KOPT-K1 (cell line): Measurements from ENCODE around the gene KCNMA1.

ENCODE experiments used
- H3K27ac ChIP-seq: fragments of 200-600 bp; sonication (generic); 2 replicates; pipeline ENCODE4 v1.5.1; 2016; ENCODE audit warnings: antibody characterized with exemption, mild to moderate bottlenecking, low read depth, low read length; ENCODE audit not compliant: poor library complexity, severe bottlenecking
- H3K36me3 ChIP-seq: fragments of 200-600 bp; sonication (generic); 2 replicates; pipeline ENCODE4 v1.5.1; 2017; ENCODE audit warnings: antibody characterized with exemption, mild to moderate bottlenecking, low read length, moderate library complexity; ENCODE audit not compliant: insufficient read depth
- H3K9me3 ChIP-seq: fragments of 200-600 bp; sonication (generic); 2 replicates; pipeline ENCODE4 v1.5.1; 2017; ENCODE audit warnings: antibody characterized with exemption, low read length, mild to moderate bottlenecking; ENCODE audit not compliant: insufficient read depth, poor library complexity, severe bottlenecking

The KCNMA1 gene

DNA sequence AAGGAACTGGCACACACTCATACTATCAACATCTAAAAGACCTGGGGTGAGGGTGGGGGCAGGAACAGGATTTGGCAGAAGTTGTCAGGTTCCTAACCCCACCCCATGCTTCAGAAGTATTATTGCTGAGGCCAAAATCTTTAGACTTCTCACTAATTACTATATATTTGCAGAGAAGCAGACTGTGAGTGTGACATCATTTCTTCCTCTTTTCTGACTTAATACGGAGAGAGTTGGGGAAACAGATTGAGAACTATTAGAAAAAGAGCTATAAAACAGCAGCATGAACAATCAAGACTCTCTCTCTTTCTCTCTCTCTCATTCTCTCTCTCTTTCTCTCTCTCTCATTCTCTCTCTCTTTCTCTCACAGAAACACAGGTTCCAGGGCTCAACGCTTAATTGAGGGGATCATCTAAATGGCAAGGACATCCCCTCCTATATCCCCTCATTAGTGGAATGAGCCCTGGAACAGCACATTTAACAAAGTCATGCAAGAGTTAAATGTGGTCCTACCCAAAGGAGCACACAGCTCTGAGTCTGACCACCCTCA is 94.8 kb downstream of the KCNMA1 start:
- no peaks in the 10 kb centered on the region for H3K36me3 ChIP-seq
- no peak overlapping the region for H3K27ac ChIP-seq
- H3K9me3 ChIP-seq, result peaks cover 3% of the 10 kb centered on the region

DNA sequence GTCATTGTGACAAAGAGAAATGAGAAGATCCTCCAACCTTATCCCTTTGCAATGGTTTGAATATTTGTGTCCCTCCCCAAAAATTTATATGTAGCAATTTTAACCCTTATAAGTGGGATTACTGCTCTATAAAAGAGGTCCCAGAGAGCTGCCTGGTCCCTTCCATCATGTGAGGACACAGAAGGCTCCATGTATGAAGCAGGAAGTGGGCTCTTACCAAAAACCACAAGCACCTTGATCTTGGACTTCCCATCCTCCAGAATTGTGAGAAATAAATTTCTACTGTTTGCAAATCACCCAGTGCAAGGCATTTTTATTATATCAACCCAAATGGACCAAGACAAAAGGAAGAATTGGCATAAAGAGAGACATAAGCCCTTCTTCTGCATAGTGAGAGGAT is 95.7 kb downstream of the KCNMA1 start:
- Histone ChIP-seq H3K9me3 (peaks cover 3% of the 10 kb centered on the region), H3K36me3 (no peaks in the 10 kb centered on the region), H3K27ac (no peak overlapping the region)

- peaks cover 3% of the 10 kb centered on the region for H3K9me3 ChIP-seq
- H3K27ac ChIP-seq, result no peak overlapping the region
- H3K36me3 ChIP-seq, result no peaks in the 10 kb centered on the region
These were observed 96.4 kb downstream of the KCNMA1 start for GRCh38 chr10:77541247-77541646.

- no peaks in the 10 kb centered on the region for H3K36me3 ChIP-seq
- no peak overlapping the region for H3K27ac ChIP-seq
These were observed 98.3 kb downstream of the KCNMA1 start for GRCh38 chr10:77539147-77539935.

GRCh38 chr10:77537720-77538373 is 99.8 kb downstream of the KCNMA1 start:
- Histone ChIP-seq H3K9me3 (peaks cover 3% of the 10 kb centered on the region), H3K27ac (no peak overlapping the region), H3K36me3 (no peaks in the 10 kb centered on the region)

More at GRCh38 chr10:77539147-77539935, 98.3 kb downstream of the KCNMA1 start:
- H3K9me3 ChIP-seq, result peaks cover 3% of the 10 kb centered on the region

GRCh38 chr10:77537071-77537470 is 100.5 kb downstream of the KCNMA1 start:
- Histone ChIP-seq H3K27ac (no peak overlapping the region), H3K36me3 (no peaks in the 10 kb centered on the region), H3K9me3 (peaks cover 3% of the 10 kb centered on the region)

DNA sequence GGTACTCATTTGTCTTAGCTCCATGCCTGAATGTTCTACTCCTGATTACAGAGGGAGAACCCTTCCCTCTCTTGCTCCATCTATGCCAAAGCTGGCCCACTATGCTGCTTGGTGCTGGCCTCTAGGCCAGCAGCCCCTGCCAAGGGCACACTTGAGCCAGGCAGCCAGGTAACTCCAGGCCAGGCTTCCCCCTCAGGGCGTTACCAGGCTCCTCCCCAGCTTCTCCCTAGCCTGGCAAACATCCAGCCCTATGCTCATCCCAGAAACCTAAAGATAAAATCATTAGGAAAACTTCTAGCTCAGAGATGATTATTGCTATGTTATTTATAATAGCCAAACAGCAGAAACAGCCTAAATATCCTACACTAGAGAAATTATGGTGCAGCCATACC is 103.7 kb downstream of the KCNMA1 start:
- H3K27ac ChIP-seq, result no peak overlapping the region
- no peaks in the 10 kb centered on the region for H3K9me3 ChIP-seq
- H3K36me3 ChIP-seq, result no peaks in the 10 kb centered on the region

DNA sequence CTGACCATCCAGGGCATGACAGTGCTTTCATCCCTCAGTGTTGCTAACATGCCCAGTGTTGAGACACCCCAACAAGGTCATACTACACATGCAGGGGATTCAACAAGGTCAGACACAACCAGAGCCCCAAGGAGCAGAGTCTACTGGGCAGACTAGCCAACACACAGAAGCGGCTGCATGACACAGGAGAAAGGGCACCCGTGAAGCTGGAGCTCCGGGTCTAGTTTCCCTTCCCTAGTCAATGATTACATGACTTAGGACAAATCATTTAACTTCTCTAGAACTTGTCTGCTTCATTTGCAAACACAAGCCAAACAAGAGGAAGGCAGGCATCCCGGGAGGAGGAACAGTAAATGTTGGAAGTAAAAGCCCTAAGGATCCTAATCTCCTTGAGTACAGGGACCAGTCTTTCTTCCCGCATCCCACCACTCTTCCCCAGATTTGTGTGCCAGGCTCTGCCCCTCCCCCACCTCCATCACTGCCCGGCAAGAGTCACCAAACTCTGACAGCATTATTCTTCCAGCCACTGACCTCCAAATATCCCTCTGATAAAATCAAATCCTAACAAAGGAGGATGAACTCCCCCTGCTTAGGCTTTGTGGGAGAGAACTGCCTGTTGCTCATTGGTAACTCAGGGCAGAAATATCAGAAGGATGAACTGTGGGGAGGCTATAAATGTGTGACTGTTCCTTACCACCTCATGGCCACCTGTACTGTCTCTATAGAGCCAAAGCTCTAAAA is 104.3 kb downstream of the KCNMA1 start:
- Histone ChIP-seq H3K27ac (no peak overlapping the region), H3K9me3 (no peaks in the 10 kb centered on the region), H3K36me3 (no peaks in the 10 kb centered on the region)

DNA sequence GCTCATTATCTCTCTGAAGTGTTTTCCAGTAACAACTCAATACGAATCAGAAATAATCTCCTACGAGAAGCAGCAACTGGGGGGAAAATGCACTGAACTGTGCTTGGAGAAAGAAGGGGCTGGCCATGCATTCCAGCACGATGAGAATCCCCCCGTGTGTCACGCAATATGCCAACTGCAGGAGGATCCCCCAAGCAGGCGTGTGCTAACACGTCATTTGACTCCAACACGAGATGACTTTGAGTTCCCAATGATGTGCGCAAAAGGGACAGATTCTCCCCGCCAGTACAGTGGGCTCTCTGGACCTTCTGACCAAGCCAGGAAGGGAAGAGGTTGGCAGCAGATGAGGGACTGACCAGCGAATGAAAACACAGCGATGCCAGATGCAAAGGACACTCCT is 105.5 kb downstream of the KCNMA1 start:
- Histone ChIP-seq H3K9me3 (no peaks in the 10 kb centered on the region), H3K27ac (no peak overlapping the region), H3K36me3 (no peaks in the 10 kb centered on the region)

DNA sequence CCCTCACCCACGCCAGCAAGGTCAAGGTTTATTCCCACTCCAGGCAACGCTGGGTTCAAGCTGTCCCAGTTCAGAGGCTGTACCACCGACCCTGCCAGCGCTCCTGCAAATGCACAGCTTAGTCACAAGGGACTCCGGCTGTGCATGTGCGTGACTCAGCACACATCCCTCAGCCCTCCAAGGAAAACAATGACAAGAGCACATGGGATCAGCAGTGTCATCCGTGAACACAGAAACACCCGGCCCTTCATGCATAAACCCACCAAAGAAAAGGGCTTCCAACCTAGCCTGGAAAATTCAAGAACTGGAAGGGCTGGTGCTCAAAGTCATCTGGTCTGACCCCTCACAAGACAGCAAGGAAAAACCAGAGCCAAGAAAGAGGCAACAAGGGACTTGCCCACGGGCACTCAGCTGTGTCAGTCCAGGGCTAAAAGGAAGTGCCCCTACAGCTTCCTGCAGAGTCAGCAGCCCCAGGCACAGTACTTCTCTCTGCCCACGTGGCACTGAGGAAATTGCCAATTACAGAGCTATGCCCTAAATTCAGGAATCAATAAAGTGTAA is 106.1 kb downstream of the KCNMA1 start:
- H3K27ac ChIP-seq, result no peak overlapping the region
- no peaks in the 10 kb centered on the region for H3K36me3 ChIP-seq
- H3K9me3 ChIP-seq, result no peaks in the 10 kb centered on the region

GRCh38 chr10:77530011-77530410 is 107.6 kb downstream of the KCNMA1 start:
- no peak overlapping the region for H3K27ac ChIP-seq
- no peaks in the 10 kb centered on the region for H3K9me3 ChIP-seq
- no peaks in the 10 kb centered on the region for H3K36me3 ChIP-seq

GRCh38 chr10:77529050-77529576 is 108.5 kb downstream of the KCNMA1 start:
- Histone ChIP-seq H3K36me3 (no peaks in the 10 kb centered on the region), H3K9me3 (no peaks in the 10 kb centered on the region), H3K27ac (no peak overlapping the region)

DNA sequence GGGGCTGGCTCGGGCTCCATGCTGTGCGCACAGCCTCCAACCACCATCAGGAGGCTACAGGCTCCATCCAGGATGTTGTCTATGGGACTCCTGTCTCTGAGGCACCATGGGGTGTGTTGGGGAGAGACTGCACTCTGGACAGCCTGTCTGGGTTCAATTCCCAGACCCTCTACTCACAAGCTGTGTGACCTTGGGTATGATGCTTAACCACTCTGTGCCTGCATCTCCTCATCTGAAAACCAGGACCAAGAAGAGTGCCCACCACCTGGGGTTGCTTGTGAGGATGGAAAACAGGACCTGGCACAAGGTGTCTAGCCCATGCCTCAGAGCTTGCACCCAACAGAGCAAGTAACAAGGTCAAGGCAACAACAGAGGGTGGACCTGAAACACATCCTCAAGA is 109.8 kb downstream of the KCNMA1 start:
- Histone ChIP-seq H3K9me3 (no peaks in the 10 kb centered on the region), H3K27ac (no peak overlapping the region), H3K36me3 (no peaks in the 10 kb centered on the region)

GRCh38 chr10:77526868-77527617 is 110.6 kb downstream of the KCNMA1 start:
- Histone ChIP-seq H3K9me3 (no peaks in the 10 kb centered on the region), H3K27ac (no peak overlapping the region)

More at GRCh38 chr10:77526868-77527617, 110.6 kb downstream of the KCNMA1 start:
- H3K36me3 ChIP-seq, result no peaks in the 10 kb centered on the region
